CD4-positive, alpha-beta T cell treated with Interferon gamma for 1 hour (primary cell): Measurements from ENCODE around the gene MTOR.
"Not testable (repeated sequence)": the region's sequence is repeated elsewhere in the genome, so short reads cannot be mapped to it uniquely, and the experiment has no call there.

Experiments used
- DNase-seq: peaks from one replicate; pipeline ENCODE4 v3.0.0-alpha.2; 2020

The MTOR gene

DNA sequence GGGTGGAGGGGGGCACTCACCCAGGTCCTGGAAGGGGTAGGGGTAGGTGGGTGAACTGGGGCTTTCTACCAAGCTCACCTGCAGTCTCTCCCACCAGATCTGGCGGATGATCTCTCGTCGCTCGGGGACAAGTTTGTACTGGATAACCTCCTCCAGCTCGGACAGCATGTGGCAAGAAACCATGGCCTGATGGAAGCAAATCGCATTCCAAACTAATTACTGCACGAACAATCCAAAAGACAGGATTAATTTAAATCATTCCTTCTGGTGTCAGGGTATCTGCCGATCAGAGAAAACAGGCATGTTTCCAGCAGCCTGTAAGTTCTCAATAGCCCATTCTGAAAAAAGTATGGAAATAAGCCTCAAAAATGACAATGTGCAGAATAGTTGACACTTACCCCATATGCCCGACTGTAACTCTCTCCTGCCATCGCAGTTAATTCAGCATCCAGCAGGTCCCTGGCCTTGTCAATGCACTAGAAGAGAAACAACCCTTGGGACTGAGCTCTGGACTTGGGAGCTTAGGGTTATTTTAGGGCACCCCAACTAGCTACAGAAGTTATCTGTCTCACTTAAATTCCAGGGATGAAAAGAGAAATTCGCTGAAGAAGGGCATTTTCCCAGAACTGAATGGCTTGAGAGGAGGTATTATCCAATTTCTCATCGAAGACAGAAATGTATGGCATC, 117.6 kb downstream of the MTOR start:
- DNase-seq = no peak

DNA sequence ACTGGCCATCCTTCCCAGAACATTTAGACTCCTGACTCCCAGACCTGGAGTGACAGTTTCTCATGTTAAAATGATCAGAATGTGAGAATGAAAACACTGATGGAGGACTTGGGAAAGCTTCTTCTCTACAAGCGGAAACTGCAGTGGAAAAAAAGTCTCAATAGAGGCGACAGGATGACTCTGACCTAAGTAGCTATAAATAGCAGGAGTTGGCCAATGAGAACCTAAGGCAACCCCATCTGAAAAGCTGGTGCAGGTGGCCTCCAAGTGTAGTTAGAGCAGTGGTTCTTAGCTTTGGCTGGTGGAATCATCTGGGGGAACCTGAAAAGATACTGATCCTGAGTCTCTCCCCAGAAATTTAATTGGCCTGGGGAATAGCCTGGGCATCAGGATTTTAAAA, 118.4 kb downstream of the MTOR start:
- no peak for DNase-seq

DNA sequence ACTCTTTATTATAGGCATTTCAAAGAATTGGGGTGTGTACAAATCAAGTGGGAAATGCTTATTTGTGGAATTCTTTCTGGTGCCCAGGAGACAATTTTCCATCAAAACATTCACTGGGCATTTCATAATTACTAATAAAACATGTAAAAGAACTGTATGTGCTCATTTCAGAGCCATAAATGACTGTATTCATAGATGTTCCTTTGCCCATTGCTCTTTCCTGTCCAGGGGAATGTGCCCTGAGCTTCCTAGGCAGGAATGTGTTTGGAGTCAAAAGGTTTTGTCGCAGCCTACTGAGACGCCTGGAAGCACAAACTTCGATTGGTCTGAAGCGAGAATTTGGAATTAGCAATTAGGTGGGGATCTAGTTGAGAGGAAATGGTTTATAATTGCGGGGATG, 119.0 kb downstream of the MTOR start:
- no peak for DNase-seq

GRCh38 chr1:11142618-11143391, 119.5 kb downstream of the MTOR start:
- no peak for DNase-seq

DNA sequence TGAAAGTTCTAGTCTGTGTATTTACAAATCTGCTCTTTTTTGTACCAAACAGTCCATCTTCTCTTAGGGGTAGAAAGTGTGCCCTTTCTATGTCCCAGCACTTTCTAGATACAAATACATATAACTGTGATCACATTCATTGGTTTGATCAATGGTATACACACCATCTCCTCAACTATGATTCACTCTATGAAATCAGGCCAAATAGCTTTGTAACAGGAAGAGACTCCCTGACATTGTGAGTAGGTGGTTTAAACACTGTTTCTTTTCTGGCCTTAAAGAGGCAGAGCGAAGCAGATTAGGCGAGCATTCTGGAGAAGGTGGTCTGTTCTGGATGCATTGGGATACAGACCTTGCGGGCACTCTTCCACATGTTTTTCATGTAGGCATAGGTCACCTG, 123.4 kb downstream of the MTOR start:
- no peak for DNase-seq

DNA sequence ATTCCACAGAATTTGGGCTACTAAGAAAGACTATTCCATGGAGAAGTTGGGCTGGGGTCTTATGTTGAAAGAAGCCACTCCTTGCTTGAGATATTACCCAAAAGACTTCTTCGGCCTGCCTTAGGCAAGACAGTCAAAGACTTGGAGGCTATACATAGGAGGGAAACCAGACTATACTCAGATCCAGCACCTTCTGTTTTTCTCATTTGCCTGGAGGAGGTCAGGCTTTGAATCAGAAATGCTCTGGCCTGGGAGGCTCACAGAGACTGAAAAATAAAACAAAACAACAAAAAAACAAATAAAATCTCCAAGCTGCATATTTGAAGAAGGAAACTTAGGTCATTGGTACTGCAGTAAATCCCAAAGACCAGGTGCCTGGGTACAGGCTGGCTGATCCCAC, 124.3 kb downstream of the MTOR start:
- DNase-seq = no peak

- no peak for DNase-seq
Observed at GRCh38 chr1:11134898-11135266, 127.5 kb downstream of the MTOR start.

- no peak for DNase-seq
Observed at GRCh38 chr1:11134251-11134897, 128.0 kb downstream of the MTOR start.

DNA sequence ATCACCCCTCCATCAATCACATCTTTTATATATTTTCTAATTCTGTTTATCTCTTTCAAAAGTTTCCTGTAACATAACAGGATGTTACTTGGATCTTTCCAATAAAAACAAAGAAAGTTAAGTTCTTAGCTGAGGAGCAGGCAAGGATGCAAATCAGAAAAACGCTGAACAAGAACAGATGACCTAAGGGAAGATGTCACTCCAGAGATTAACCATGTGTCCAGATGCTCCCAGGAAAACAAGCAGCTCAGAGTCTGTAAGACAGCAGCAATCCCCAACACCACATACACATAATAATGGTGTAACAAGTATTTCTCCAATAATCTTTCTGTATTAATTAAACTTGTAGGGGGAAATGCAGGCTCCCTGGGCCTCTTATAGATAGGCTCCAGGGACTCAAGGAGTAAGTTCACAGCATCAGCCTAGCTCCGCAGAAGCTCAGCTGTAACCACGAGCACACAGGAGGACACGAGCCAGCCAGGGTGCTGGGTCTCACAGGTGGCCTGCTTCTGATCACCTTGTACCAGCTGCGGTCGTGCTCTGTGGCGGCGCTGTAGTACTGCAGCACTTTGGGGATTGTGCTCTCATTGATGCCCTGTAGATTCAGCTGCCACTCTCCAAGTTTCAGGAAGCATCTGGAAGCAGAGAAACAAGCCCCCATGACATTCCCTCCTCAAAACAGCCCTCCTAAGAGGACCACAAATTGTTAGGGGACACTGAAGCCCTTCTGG, 129.6 kb downstream of the MTOR start:
- DNase-seq = no peak

DNA sequence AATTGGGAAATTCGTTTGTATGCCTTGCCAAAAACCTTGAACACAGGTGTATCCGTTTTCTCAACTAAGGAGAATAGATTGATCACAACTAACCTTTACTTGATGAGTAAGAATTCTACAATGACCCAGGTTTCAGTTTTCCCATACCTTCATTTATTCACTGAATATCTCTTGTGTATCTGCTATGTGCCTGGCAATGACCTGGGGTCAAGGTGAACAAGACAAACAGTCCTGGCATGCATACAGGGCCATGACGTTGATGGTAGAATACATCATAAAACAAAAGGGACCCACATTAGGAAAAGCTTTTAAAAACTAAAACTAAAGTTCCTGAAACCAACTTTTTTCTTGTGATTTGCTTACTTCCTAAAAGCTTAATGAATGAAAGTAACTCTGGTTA, 130.5 kb downstream of the MTOR start:
- no peak for DNase-seq

GRCh38 chr1:11130406-11130805, 131.9 kb downstream of the MTOR start:
- DNase-seq = no peak

DNA sequence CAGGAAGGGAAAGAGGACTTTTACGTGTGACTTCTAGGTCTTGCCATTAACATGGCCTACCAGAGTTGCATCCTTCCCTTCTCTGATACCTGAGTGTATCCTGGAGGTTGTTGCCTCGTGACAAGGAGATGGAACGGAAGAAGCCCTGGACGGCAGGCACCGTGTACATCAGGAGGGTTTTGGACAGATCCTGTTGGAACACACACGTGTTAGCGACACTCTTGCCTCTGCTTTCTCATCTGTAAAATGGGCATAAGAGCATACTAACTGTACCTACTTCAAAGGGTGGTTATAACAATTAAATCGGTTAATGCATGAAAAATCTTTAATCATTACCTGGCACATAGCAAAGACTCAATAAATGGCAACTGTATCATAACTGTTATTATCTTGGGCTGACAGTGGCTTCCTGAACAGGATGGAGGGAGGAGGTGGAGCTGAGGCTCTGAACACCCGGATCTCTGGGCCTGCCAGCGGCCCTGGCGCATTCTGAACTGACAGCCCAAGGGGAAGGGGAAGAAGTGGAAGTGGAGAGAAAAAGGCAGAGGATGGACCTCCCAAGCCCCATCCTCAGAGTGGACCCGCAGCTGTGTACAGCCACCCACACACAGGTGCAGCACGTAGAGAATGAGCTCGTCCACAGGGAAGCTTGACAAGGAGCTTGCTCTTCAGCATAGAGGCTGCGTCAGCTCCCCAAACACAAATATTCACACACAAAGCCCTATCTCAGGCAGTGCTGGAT, 132.5 kb downstream of the MTOR start:
- DNase-seq = no peak

DNA sequence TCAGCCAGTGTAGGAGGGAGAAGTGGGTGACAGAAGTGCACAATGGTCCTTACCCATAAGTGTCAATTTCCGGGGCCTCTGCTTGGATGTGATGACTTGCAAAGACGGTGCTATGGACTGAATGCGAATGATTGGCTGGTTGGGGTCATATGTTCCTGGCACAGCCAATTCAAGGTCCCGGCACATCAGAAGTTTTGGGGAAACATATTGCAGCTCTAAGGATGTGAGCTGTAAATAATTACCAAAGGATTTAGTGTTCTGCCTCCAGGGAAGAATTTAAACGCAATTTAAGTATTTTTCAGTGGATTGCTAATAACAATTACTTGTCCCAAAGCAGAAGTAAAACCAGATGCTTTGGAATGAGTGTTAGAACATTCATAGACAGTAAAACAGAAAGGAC, 135.8 kb downstream of the MTOR start:
- no peak for DNase-seq

DNA sequence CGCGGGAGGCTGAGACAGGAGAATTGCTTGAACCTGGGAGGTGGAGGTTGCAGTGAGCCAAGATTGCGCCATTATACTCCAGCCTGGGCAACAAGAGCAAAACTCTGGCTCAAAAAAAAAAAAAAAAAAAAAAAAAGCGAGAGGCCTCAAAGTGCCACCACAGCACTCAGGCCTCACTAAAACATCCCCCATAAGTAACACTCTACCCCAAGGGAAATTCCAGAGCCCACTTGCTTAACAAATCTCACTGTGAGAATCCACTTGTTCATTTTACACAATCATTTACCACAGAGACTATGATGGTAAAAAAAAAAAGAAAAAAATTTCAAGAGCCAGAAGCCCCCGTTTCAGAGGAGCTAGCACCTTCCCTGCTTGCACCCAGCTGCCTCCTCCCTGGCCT, 136.4 kb downstream of the MTOR start:
- no peak for DNase-seq

GRCh38 chr1:11124965-11125364, 137.4 kb downstream of the MTOR start:
- DNase-seq = no peak

DNA sequence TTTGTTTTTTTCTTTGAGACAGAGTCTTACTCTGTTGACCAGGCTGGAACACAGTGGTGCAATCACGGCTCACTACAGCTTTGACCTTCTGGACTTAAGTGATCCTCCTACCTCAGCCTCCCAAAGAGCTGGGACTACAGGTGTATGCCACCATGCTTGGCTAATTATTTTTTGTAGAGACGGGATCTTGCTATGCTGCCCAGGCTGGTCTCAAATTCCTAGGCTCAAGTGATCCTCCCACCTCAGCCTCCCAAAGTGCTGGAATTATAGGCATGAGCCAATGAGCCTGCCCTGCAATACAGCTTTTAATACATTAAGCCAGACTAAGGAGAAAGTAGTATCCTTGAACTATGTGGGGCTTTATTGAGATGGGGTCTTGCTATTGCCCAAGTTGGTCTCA, 146.0 kb downstream of the MTOR start:
- DNase-seq = no peak

DNA sequence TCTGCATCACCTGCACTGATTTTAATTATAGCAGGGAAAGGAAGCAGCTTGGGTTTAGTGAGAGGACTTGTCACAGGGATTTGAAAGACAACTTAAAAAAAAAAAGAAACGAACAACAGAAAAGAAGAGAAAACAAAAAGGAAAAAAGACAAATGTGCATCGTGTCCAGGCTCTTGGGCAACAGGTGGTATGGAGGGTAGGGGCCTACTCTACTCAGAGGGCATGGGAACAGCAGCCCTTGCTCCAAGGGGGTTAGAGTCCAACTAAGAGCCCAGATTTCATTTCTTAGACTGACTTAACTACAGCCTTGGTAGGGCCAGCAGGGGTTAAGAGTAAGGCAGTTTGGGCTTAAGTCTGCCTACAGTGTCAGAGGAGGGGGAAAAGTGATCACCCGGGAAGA, 147.4 kb downstream of the MTOR start:
- no peak for DNase-seq

GRCh38 chr1:11109047-11109760, 153.1 kb downstream of the MTOR start:
- DNase-seq = no peak

DNA sequence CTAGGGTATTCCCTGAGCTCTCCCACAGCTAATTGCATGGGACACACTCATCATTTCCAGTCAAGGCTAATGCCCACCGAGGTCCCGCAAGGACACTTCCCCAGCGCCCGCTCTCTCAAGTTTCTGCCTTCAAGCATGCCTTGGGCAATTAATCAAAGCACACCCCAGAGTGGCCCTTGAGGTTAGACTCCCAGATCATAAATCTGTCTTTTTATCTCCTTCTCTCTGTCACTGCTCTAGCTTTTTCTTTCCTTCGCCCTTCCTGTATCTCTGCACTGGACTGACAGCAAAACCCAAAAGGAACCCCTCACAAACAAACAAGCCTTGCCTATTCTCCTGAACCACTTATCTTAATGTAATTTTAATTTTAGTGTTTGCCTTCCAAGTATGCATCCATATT, 154.8 kb downstream of the MTOR start:
- no peak for DNase-seq

- DNase-seq = no peak
Observed at GRCh38 chr1:11105586-11105985, 156.8 kb downstream of the MTOR start.

GRCh38 chr1:11101347-11101746, 161.0 kb downstream of the MTOR start:
- no peak for DNase-seq

DNA sequence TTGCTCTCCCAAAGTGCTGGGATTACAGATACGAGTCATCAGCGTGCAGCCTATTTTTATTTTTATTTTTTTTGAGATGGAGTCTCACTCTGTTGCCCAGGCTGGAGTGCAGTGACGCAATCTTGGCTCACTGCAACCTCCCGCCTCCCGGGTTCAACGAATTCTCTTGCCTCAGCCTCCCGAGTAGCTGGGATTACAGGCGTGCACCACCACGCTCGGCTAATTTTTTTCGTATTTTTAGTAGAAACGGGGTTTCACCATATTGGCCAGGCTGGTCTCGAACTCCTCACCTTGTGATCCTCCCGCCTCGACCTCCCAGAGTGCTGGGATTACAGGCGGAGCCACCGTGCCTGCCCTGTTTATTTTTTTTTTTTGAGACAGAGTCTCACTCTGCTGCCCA, 161.5 kb downstream of the MTOR start:
- DNase-seq = not testable (repeated sequence)
